Measurements from ENCODE around the gene HORMAD2. TPM values are rescaled to one million over a fixed set of nuclear protein-coding genes. Genes with fewer than 3 reads are reported as not detected.
A peak's percentile ranks its signal among the peaks of the same experiment; 100 is the strongest.
"Not testable (repeated sequence)": the region's sequence is repeated elsewhere in the genome, so short reads cannot be mapped to it uniquely, and the experiment has no call there.

Gene HORMAD2
- total RNA-seq, 1 experiment from 2014 or later, result not detected

DNA sequence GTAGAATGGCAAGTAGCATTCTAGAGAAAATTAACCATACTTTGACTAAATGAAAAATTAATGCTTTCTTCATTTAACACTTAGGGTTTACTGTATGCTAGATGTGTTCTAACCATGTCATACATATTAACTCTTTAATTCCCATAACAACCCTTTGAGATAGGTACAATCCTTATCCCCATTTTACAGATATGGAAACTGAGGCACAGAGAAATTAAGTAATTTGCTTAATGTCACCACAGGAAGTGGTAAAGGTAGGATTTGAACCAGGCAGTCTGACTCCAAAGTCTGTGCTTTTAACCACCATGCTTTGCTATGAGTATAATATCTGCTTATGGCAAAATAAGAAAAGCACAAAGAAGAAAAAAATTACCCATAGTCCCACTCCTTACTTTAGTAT, 106.8 kb downstream of the HORMAD2 start:
- Histone ChIP-seq H3K36me3 (no peaks in the 10 kb centered on the region), H3K9me3 (no peaks in the 10 kb centered on the region), H3K4me3 (no peak overlapping the region), H3K27me3 (no peaks in the 10 kb centered on the region)
- DNase-seq, result no peak

DNA sequence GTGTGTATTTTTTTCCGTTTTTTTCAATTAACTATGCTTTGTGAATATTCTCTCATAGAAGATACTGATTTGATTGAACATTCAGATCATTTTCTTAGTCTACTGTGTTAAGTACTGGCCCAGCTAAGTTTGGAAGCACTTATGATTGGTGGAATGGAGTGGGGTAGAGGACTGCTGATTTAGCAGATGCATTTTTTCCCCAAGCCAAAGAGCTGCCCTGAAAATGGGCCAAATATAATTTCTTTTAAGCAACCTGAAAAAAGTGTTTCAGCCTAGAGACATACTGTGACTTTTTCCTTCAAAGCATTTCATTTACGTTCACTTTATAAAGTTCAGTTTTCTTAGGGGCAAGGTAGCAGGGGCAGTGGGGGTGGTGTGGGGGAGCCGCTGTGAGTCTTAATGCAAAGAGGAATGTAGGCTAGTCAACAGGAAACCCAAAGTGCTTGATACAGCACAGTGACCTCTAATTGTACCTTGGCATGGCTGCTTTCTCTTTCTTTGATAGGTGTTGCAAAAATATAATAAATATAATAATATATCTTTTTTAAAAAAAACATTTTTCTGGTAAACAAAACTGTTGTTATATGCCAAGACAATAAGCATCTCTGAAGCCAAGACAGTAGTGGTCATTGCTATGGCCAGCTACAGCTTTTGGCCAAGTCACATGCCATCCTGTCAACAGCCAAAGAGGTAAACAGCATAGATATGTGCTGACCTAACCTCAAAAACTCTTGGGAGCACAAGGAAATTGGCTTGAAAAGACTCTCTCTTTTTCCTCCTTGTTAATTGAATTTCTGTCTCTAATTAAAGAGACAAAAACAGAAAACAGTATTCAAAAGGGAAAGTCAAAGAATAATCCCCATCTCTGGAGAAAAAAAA, 107.5 kb downstream of the HORMAD2 start:
- H3K36me3 ChIP-seq, result no peaks in the 10 kb centered on the region
- H3K4me3 ChIP-seq, result no peak overlapping the region
- H3K9me3 ChIP-seq, result no peaks in the 10 kb centered on the region
- peak; percentile 70 for DNase-seq
- H3K27me3 ChIP-seq, result no peaks in the 10 kb centered on the region

DNA sequence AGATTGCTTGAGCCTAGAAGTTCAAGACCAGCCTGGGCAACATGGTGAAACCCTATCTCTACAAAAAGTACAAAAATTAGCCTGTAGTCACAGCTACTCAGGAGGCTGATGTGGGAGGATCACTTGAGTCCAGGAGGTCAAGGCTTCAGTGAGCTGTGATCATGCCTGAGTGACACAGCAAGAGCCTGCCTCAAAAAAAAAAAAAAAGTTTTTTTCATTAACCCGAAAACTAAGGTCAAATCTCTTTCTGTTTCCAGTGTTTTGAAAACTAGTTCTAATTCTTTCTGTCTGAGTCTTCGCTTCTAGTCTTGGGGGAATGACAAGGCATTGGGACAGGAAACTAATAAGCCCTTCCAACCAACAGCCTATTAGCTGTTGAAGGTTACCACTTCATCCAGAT, 108.6 kb downstream of the HORMAD2 start:
- Histone ChIP-seq H3K36me3 (no peaks in the 10 kb centered on the region), H3K27me3 (no peaks in the 10 kb centered on the region), H3K4me3 (no peak overlapping the region), H3K9me3 (no peaks in the 10 kb centered on the region)
- no peak for DNase-seq

DNA sequence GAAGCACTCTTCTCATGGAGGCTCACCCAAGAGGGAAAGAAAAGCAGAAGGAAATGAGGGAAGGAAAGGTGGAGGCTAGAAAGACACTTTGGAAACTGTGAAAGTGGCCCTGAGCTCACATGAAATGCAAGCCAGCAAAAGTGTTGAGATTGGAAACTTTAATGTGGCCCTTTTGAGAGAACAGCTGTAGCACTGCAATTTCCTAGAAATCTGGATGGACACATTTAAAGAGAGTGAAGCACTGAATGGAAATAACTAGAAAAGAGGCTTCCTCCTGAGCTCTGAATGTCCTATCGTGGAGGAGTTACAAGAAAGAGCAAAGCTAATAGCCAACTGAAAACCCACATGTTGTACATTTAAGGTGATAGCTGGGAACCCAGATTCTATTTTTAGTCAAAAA, 110.3 kb downstream of the HORMAD2 start:
- DNase-seq, result no peak
- H3K9me3 ChIP-seq, result no peaks in the 10 kb centered on the region
- H3K27me3 ChIP-seq, result no peaks in the 10 kb centered on the region
- no peaks in the 10 kb centered on the region for H3K36me3 ChIP-seq
- H3K4me3 ChIP-seq, result no peak overlapping the region

DNA sequence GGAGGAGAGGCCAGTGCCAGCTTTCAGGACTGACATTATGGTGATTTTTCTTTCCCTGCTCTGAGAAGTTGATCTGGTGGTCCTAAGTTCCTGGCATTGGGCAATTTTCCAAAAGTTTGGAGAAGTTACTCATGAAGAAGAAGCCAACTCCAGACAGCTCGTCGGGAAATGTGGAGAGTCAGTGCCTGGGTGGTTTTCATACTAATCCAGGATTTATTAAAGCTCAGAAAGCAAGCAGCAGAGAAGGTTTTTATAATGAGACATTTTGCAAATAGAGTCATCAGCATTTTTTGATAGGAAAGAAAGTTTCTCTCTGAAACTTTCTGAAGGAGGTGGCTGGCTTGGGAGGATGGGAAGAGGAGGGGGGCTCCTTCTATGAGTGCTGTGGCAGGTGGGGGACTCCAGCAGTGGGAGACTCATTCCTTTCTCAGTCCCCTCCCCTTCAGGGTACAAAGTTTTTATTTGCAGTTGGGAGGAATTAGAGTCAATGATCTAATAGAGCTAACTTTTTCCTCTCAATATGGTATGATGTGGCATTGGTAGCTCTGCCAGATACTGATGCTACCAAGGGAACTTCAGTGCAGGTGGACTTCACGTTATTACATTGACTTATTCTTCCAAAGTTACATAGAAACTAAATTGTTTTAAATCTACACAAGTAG, 110.9 kb downstream of the HORMAD2 start:
- DNase-seq, result no peak

DNA sequence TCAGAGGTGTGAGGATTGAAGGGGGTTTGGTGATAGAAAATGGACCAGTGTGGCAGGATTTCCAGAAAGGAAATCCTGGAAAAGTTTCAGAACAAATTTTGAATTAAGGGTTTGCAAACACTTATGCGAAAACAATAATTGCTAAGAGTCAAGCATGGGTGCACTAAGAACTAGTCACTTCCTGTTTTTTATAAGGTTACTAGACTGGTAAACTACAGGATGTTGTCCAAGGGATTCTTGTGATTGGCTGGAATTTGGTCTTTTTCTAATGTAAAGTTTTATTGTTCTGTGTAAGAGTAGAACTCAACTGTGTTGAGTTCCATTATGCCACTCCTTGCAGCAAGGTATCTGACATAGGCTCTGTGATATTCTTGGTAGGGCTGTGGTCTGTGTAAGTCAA, 112.2 kb downstream of the HORMAD2 start:
- Histone ChIP-seq H3K4me3 (no peak overlapping the region), H3K36me3 (no peaks in the 10 kb centered on the region), H3K27me3 (no peaks in the 10 kb centered on the region), H3K9me3 (no peaks in the 10 kb centered on the region)
- DNase-seq, result no peak

More for the DNA sequence above, 110.9 kb downstream of the HORMAD2 start:
- H3K27me3 ChIP-seq, result no peaks in the 10 kb centered on the region
- H3K36me3 ChIP-seq, result no peaks in the 10 kb centered on the region
- H3K4me3 ChIP-seq, result no peak overlapping the region
- no peaks in the 10 kb centered on the region for H3K9me3 ChIP-seq

DNA sequence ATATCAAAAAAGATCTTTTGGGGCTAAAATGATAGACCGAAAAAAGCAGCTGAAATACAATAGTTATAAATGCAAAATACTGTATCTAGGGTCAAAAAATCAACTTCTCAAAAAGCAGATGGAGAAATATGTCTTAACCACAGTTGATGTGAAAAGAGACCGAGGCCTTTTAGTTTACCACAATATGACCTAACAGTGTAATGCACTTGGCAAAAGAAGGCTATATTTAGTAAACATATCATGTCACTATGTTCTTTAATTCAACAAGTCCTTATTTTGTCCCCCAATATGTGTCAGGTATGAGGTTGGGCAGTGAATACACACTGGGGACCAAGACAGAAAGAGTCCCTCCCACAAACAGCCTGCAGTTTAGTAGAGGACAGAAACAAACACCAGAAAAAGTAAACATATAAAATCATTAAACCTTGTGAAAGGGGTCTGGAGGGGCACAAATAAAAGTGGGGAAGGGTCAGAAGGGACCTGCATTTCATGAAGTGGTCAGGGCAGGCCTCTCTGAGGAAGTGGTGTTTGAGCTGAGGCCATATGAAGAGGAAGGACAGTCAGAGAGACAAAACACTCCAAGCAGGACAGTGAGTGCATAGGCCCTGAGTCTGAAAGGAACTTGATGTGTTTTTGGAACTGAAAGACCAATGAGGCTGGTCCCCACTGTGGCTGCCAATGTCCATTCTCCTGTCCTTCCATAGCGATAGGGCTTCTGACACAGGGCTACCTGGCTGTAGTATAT, 112.9 kb downstream of the HORMAD2 start:
- H3K36me3 ChIP-seq, result no peaks in the 10 kb centered on the region
- no peaks in the 10 kb centered on the region for H3K9me3 ChIP-seq
- no peaks in the 10 kb centered on the region for H3K27me3 ChIP-seq
- no peak overlapping the region for H3K4me3 ChIP-seq
- DNase-seq, result no peak

DNA sequence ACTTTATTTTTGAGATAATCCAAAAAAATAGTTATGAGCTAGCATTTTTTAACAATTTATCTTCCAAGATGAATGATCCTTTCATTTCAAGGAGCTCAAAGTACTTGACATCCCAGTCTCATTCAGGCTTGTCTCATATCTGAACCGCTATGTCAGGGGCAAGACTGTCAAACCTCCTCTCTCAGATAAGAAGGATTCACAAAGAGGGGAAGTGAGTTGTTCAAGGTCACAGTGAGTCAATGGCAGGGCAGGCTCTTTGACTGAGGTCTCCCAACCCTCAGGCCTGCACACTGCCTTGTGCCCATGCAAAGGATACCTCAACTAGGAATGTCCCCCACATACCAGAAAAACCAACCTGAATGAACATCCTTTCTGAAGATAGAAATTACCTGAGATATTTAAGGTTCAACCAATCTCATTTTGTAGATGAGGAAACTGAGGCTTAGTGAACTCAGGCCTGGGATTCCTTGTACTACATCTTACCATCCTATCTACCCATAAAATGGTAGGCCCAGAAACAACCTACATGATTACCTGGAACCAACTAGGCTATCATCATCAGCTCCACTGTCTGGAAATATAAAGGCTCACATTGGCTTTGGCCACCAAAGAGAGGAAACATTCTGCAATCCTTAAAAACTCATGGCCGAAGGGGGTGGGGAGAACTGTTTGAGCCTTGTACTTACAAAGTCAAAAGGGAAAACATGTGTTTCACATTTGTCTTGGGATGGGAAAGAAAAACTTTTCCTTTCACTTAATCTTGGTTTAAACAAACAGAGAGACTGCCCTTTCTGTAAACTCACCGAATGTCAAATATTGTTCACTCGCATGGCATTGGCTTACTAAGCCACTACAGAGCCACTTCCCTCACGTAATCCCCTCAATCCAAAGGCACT, 115.2 kb downstream of the HORMAD2 start:
- Histone ChIP-seq H3K36me3 (no peaks in the 10 kb centered on the region), H3K4me3 (no peak overlapping the region), H3K27me3 (no peaks in the 10 kb centered on the region), H3K9me3 (no peaks in the 10 kb centered on the region)
- DNase-seq, result peak; percentile 21

DNA sequence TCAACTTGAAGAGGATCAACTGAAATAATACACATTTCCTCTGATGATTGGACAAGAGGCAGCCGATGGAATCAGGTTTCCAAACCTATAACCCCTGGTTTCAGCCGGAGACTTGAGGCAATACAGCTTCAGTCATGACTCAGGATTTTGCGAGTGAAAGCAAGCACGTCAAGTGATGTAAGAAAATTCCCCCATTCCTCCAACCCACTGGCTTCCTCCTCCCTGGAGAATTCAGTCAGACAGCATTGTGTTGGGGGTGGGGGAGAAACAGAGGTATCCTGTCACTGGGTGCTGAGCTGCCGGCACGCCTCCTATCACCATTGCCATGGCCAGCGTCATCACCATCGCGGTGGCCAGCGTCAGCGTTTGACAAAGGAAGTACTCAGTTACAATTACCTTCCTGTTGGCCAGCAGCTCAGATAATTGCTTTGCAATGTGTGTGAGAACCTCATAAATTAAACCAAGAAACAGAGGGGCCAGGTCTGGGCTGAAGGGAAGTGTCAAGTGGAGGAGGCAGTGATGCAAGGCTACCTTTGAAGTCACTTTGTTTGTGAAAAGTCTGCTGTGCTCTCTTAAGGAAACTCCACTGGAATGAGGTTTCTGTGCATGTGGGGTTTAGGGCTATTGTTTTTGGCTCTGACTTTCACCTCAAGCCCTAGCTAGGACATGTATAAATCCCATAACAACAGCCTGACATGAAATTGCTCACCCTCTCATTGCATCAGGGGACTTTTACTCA, 116.0 kb downstream of the HORMAD2 start:
- H3K4me3 ChIP-seq, result no peak overlapping the region
- DNase-seq, result peak; percentile 94
- no peaks in the 10 kb centered on the region for H3K36me3 ChIP-seq
- H3K27me3 ChIP-seq, result no peaks in the 10 kb centered on the region
- H3K9me3 ChIP-seq, result no peaks in the 10 kb centered on the region; the same call in 1 of the 2 replicates

DNA sequence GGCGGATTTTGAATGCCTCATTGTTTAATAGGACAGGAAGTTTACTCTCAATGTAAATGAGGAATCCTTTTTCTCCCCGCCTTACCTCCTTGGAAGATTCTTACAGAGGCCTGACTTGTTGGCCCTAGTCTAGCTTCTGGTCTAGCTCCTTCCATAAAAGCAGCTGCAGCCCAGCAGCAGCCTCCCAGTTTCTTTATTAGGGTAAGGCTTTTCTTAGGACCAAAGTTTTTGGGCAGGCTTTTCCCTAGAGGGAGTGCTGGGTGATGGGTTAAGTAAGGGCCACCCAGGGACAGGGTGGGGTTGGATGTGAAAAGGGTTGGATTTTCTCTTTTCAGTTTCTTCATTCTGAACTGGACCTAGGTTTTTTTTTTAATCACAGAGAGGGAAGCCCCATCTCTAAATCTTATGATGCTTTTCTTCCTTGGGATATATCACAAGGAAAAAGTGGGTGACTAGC, 116.6 kb downstream of the HORMAD2 start:
- peaks cover 5% of the 10 kb centered on the region for H3K9me3 ChIP-seq
- no peaks in the 10 kb centered on the region for H3K36me3 ChIP-seq
- no peak overlapping the region for H3K4me3 ChIP-seq
- no peaks in the 10 kb centered on the region for H3K27me3 ChIP-seq
- no peak for DNase-seq

DNA sequence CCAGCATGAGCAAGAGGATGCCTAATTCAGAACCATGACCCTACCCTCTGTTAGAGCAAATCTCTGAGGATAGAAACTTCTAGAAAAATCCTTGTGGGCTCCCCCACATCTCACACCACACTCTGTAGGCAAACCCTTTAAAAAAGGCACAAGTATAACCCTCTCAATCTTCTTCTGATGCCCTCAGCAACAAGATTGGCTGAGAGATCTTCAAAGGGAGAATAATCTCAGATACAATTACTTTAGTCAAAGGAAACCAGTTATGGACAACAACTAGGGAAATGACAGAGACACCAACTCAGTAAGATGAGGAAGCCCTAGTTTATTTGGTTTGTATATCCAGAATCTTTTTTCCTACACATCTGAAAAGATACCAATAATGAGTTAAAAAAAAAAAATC, 117.1 kb downstream of the HORMAD2 start:
- Histone ChIP-seq H3K36me3 (no peaks in the 10 kb centered on the region), H3K27me3 (no peaks in the 10 kb centered on the region), H3K4me3 (no peak overlapping the region), H3K9me3 (peaks cover 9% of the 10 kb centered on the region)
- DNase-seq, result no peak

DNA sequence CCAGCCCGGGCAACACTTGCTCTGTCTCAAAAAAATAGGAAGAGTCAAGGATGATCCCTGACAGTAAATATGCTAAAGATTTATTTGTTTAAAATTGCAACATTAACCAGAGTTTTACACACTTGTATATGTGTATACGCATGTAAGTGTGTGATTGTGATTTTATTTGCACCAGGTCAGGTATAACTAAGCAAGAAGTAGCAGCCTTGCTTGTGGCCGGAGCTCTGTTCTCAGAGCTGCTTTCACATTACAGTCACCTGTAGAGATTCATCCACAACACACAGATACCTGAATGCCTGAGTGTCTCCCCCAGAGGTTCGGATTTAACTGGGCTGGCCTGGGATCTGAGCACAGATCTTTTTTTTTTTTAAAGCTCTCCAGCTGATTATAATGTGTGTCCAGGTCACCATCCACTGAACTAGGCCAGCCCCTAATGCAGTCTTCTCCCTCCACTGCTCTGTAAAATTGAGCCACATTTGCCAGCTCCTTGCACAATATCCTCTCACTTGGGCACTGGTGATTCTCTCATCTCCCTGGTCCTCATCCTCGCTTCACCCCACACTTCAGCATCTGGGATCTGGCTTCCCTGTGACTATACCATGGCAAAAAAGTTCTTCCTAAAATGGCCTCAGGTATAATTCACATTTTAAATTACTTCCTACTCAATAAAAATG, 118.0 kb downstream of the HORMAD2 start:
- Histone ChIP-seq H3K9me3 (peaks cover 15% of the 10 kb centered on the region), H3K36me3 (no peaks in the 10 kb centered on the region), H3K4me3 (no peak overlapping the region), H3K27me3 (no peaks in the 10 kb centered on the region)
- DNase-seq, result peak; percentile 15

DNA sequence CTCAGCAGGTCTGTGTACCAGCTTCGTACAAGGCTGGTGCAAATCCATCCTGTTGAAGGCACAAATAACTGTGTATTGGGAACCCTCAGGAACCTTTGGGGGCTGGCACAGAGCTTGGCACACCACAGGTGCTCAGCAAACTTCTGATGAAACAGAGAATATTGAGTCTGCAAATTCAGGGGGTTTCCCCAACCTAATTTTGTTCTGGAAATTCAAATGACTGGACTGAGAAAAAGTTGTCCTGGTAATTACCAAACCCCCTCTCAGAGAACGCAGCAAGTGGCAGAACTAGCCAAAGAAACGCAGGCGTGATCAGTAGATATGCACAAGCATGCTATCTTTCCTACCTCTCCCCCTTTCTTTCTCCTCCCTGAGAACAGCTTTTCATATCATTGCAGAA, 118.7 kb downstream of the HORMAD2 start:
- Histone ChIP-seq H3K9me3 (peaks cover 15% of the 10 kb centered on the region), H3K27me3 (no peaks in the 10 kb centered on the region), H3K36me3 (no peaks in the 10 kb centered on the region), H3K4me3 (no peak overlapping the region)
- no peak for DNase-seq

DNA sequence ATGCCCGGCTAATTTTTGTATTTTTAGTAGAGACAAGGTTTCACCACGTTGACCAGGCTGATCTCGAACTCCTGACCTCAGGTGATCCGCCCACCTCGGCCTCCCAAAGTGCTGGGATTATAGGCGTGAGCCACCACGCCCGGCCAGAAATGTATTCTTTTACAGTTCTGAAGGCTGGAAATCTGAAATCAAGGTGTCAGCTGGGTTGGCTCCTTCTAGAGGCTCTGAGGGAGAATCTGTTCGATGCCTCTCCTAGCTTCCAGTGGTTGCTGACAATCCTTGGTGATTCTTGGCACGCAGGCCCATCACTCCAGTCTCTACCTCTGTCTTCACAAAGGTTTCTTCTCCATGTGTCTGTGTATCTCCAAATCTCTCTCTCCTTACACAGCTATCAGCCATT, 120.6 kb downstream of the HORMAD2 start:
- not testable (repeated sequence) for H3K4me3 ChIP-seq, H3K36me3 ChIP-seq, H3K27me3 ChIP-seq, DNase-seq
- H3K9me3 ChIP-seq, result peaks cover 15% of the 10 kb centered on the region

DNA sequence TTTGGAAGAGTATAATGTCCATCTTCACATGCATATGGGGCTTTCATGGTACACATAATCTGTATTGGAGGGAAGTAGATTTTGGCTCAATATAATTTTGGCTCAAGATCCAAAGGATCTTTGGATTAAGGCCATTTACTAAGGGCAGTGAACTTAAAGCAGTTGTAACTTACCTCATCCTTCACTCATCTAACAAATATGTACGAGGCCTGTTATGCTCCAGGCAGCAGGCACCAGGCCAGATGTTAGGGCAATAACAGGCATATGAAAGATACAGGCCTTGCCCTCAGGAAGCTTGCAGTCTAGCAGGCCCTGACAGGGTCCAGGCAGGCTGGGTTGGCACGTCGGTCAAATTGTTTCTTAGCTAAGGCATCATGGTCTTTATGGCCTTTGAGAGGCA, 121.7 kb downstream of the HORMAD2 start:
- no peaks in the 10 kb centered on the region for H3K36me3 ChIP-seq
- DNase-seq, result peak; percentile 85

More for the DNA sequence above, 121.7 kb downstream of the HORMAD2 start:
- Histone ChIP-seq H3K9me3 (peaks cover 15% of the 10 kb centered on the region), H3K27me3 (no peaks in the 10 kb centered on the region), H3K4me3 (no peak overlapping the region)

All from MG63 (cell line).